Measurements from ENCODE around the gene MEX3B.

MEX3B gene

DNA sequence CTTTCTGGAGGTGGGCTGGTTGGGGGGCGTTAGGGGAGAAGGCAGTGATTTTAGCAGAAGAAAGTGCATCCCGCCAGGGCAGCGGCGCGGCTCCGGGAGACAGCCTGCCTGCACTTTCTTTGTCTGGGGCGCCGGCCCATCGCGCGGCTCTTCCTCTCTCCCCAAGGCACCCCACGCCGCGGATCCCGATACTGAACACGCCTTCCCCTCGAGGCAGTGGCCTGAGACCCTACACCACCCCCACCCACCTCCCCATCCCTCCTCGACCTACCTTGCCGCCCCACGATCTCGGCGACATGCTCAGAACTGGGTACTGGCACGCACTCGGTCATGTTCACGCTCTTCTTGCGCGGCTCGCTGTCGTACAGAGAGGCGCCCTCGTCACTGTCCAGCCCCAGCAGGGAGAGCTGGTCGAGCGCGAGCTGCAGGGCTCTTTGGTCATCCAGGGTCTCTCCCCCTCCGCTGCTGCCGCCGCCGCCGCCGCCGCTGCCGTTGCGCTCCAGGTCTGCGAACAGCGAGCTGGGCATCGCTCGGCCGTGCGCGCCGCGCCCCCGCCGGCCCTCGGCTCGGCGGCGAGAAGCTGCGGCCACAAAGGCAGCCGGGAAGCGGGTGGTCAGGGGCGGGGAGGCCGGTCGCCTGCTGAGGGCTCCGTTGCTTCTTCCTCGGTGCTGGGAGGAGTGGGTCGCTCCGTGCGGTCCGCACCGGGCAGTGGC is 483 bp downstream of the MEX3B start (continued):
- TF ChIP-seq, protein P1, sequence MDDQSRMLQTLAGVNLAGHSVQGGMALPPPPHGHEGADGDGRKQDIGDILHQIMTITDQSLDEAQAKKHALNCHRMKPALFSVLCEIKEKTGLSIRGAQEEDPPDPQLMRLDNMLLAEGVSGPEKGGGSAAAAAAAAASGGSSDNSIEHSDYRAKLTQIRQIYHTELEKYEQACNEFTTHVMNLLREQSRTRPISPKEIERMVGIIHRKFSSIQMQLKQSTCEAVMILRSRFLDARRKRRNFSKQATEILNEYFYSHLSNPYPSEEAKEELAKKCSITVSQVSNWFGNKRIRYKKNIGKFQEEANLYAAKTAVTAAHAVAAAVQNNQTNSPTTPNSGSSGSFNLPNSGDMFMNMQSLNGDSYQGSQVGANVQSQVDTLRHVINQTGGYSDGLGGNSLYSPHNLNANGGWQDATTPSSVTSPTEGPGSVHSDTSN (CRISPR knock-in tag; IDR thresholded peaks at IDR 0.05): no peak
- TF ChIP-seq ZNF626 (tag by site-specific recombination; IDR thresholded peaks at IDR 0.05) (no peak), ZNF677 (tag by site-specific recombination; IDR thresholded peaks at IDR 0.05) (no peak), GLIS1 (tag by site-specific recombination; IDR thresholded peaks at IDR 0.05) (no peak), ZNF610 (tag by site-specific recombination; IDR thresholded peaks at IDR 0.05; ENCODE audit: borderline replicate concordance) (no peak), KLF1 (tag by site-specific recombination; IDR thresholded peaks at IDR 0.05) (no peak), ZSCAN30 (tag by site-specific recombination; IDR thresholded peaks at IDR 0.05) (no peak), ZNF561 (tag by site-specific recombination; IDR thresholded peaks at IDR 0.05; ENCODE audit: borderline replicate concordance) (no peak; the same call in 1 of the 2 replicates), ZNF701 (tag by site-specific recombination; IDR thresholded peaks at IDR 0.05) (no peak), KLF7 (tag by site-specific recombination; IDR thresholded peaks at IDR 0.05; ENCODE audit: borderline replicate concordance) (no peak), ZNF654 (tag by site-specific recombination; IDR thresholded peaks at IDR 0.05; ENCODE audit: low read depth) (no peak), HOXD13 (CRISPR knock-in tag; IDR thresholded peaks at IDR 0.05; ENCODE audit: borderline replicate concordance) (no peak), EGR2 (tag by site-specific recombination; IDR thresholded peaks at IDR 0.05; ENCODE audit: low read depth) (peak; percentile 16; the same call in 1 of the 2 replicates), ZNF335 (tag by site-specific recombination; conservative IDR thresholded peaks at IDR 0.05) (peak; percentile 74), ZNF76 (tag by site-specific recombination; IDR thresholded peaks at IDR 0.05; ENCODE audit: borderline replicate concordance, low read depth) (peak; percentile 64; the same call in 1 of the 2 replicates), ZNF302 (tag by site-specific recombination; IDR thresholded peaks at IDR 0.05; ENCODE audit: low read depth) (no peak), ZNF501 (tag by site-specific recombination; IDR thresholded peaks at IDR 0.05) (no peak), ZNF555 (tag by site-specific recombination; conservative IDR thresholded peaks at IDR 0.05) (no peak), ZNF324 (tag by site-specific recombination; IDR thresholded peaks at IDR 0.05) (no peak), ZNF623 (tag by site-specific recombination; IDR thresholded peaks at IDR 0.05) (no peak), ZNF416 (tag by site-specific recombination; IDR thresholded peaks at IDR 0.05) (no peak), HOXA7 (CRISPR knock-in tag; IDR thresholded peaks at IDR 0.05; ENCODE audit: borderline replicate concordance) (no peak), ZNF830 (tag by site-specific recombination; IDR thresholded peaks at IDR 0.05; ENCODE audit: low read depth) (no peak), ZNF785 (tag by site-specific recombination; IDR thresholded peaks at IDR 0.05) (no peak)
- TF ChIP-seq, protein P2, sequence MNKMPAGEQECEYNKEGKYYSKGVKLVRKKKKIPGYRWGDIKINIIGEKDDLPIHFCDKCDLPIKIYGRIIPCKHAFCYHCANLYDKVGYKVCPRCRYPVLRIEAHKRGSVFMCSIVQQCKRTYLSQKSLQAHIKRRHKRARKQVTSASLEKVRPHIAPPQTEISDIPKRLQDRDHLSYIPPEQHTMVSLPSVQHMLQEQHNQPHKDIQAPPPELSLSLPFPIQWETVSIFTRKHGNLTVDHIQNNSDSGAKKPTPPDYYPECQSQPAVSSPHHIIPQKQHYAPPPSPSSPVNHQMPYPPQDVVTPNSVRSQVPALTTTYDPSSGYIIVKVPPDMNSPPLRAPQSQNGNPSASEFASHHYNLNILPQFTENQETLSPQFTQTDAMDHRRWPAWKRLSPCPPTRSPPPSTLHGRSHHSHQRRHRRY (tag by site-specific recombination; IDR thresholded peaks at IDR 0.05): no peak
- TF ChIP-seq, protein P3, sequence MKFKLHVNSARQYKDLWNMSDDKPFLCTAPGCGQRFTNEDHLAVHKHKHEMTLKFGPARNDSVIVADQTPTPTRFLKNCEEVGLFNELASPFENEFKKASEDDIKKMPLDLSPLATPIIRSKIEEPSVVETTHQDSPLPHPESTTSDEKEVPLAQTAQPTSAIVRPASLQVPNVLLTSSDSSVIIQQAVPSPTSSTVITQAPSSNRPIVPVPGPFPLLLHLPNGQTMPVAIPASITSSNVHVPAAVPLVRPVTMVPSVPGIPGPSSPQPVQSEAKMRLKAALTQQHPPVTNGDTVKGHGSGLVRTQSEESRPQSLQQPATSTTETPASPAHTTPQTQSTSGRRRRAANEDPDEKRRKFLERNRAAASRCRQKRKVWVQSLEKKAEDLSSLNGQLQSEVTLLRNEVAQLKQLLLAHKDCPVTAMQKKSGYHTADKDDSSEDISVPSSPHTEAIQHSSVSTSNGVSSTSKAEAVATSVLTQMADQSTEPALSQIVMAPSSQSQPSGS (tag by site-specific recombination; IDR thresholded peaks at IDR 0.05; ENCODE audit: low read depth): no peak
- TF ChIP-seq, protein P4, sequence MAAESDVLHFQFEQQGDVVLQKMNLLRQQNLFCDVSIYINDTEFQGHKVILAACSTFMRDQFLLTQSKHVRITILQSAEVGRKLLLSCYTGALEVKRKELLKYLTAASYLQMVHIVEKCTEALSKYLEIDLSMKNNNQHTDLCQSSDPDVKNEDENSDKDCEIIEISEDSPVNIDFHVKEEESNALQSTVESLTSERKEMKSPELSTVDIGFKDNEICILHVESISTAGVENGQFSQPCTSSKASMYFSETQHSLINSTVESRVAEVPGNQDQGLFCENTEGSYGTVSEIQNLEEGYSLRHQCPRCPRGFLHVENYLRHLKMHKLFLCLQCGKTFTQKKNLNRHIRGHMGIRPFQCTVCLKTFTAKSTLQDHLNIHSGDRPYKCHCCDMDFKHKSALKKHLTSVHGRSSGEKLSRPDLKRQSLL (tag by site-specific recombination; IDR thresholded peaks at IDR 0.05): no peak
- TF ChIP-seq, protein P5, sequence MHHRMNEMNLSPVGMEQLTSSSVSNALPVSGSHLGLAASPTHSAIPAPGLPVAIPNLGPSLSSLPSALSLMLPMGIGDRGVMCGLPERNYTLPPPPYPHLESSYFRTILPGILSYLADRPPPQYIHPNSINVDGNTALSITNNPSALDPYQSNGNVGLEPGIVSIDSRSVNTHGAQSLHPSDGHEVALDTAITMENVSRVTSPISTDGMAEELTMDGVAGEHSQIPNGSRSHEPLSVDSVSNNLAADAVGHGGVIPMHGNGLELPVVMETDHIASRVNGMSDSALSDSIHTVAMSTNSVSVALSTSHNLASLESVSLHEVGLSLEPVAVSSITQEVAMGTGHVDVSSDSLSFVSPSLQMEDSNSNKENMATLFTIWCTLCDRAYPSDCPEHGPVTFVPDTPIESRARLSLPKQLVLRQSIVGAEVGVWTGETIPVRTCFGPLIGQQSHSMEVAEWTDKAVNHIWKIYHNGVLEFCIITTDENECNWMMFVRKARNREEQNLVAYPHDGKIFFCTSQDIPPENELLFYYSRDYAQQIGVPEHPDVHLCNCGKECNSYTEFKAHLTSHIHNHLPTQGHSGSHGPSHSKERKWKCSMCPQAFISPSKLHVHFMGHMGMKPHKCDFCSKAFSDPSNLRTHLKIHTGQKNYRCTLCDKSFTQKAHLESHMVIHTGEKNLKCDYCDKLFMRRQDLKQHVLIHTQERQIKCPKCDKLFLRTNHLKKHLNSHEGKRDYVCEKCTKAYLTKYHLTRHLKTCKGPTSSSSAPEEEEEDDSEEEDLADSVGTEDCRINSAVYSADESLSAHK (tag by site-specific recombination; IDR thresholded peaks at IDR 0.05): no peak
- TF ChIP-seq, protein P6, sequence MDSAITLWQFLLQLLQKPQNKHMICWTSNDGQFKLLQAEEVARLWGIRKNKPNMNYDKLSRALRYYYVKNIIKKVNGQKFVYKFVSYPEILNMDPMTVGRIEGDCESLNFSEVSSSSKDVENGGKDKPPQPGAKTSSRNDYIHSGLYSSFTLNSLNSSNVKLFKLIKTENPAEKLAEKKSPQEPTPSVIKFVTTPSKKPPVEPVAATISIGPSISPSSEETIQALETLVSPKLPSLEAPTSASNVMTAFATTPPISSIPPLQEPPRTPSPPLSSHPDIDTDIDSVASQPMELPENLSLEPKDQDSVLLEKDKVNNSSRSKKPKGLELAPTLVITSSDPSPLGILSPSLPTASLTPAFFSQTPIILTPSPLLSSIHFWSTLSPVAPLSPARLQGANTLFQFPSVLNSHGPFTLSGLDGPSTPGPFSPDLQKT (IDR thresholded peaks at IDR 0.05; ENCODE audit: borderline replicate concordance, low read depth, low read length): no peak
- TF ChIP-seq, protein P7, sequence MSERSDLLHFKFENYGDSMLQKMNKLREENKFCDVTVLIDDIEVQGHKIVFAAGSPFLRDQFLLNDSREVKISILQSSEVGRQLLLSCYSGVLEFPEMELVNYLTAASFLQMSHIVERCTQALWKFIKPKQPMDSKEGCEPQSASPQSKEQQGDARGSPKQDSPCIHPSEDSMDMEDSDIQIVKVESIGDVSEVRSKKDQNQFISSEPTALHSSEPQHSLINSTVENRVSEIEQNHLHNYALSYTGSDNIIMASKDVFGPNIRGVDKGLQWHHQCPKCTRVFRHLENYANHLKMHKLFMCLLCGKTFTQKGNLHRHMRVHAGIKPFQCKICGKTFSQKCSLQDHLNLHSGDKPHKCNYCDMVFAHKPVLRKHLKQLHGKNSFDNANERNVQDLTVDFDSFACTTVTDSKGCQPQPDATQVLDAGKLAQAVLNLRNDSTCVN (tag by site-specific recombination; optimal IDR thresholded peaks at IDR 0.05): peak; percentile 80

Data from HEK293 (cell line).